ENCODE data around the gene HCAR2.
"Not testable (repeated sequence)": the region's sequence is repeated elsewhere in the genome, so short reads cannot be mapped to it uniquely, and the experiment has no call there.

The HCAR2 gene

GRCh38 chr12:122659579-122659978 is 43.6 kb downstream of the HCAR2 start:
- DNase-seq, result no peak

DNA sequence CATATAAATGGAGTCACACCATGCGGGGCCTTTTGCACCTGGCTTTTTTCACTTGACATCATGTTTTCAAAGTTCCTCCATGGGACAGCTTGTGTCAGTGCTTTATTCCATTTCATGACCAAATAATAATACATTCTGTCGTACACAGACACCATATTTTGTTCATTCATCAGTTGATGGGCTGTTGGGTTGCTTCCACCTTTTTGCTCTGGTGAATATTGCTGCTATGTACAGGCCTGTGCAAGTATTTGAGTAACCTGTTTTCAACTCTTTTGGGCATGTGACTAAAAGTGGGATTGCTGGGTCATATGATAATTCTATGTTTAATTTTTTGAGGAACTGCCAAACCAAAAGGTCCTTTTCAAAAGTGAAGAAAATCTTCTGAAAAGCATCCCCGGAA is 46.9 kb downstream of the HCAR2 start:
- no peak for TF ChIP-seq POLR2A (IDR thresholded peaks at IDR 0.05; ENCODE audit: low read length)
- no peak for TF ChIP-seq GATA1 (IDR thresholded peaks at IDR 0.05; ENCODE audit: low read depth, low read length)
- DNase-seq, result no peak

More at GRCh38 chr12:122659579-122659978, 43.6 kb downstream of the HCAR2 start:
- TF ChIP-seq GATA1 (IDR thresholded peaks at IDR 0.05; ENCODE audit: low read depth, low read length), result no peak
- no peak for TF ChIP-seq POLR2A (IDR thresholded peaks at IDR 0.05; ENCODE audit: low read length)

- DNase-seq, result not testable (repeated sequence)
These were observed 49.9 kb downstream of the HCAR2 start for GRCh38 chr12:122653291-122653690.

DNA sequence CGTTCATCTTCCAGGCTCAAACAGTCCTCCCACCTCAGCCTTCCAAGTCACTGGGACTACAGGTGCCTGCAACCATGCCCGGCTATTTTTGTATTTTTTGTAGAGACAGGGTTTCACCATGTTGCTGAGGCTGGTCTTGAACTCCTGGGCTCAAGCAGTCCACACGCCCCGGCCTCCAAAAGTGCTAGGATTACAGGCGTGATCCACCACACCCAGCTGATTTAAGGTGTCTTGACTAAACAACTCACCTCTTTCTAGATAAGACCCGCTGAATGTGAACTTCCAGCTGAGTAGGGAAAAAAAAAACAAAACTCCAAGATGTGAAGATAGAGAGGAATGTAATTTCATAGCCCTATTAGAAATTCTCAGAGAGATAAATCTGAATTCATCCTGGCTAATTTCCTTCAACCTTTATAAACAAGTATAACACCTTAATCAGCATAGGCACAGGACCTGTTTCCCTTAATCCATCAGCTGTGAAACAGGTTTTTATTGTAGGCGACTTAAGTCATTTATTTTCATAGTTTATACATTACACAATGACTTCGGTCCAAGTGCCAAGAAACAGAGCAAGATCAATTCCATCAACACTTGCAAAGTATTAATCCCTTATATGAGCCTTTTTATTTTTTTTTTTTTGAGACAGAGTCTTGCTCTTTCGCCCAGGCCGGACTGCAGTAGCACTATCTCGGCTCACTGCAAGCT is 51.5 kb downstream of the HCAR2 start:
- TF ChIP-seq POLR2A (IDR thresholded peaks at IDR 0.05; ENCODE audit: low read length), result no peak
- TF ChIP-seq GATA1 (IDR thresholded peaks at IDR 0.05; ENCODE audit: low read depth, low read length), result no peak
- DNase-seq, result no peak
